ENCODE data around the gene BSN.

DNA sequence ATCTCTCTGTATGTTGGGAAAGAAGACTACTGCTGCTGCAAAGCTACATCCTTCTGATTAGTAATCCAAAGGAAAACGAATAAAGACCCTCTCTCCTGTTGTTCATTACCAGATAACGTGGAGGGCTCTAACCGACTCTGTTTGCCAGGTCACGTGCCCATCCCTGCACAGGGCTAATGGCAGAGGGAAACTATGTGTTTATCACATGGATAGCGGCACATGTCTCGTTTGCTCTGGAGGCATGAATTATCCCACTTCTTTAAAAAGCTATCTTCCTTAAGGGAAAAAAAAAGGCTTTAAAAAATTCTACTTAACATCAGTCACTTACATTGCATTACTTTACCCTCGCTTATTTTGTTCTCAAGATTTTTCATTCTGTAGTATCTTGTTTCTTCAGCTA lies 87.0 kb downstream of the BSN start:
- no peak for TF ChIP-seq CTCF (IDR thresholded peaks at IDR 0.05)
- no peak for TF ChIP-seq POLR2A (IDR thresholded peaks at IDR 0.05)

Data from heart left ventricle (tissue), 13 donors.